GM12874 (cell line): ENCODE measurements around the gene CDK2AP2.

Experiments used
- TF ChIP-seq, protein P1 (sequence below): IDR thresholded peaks from 2 replicates; pipeline ENCODE4 v1.5.1; 2011; ENCODE audit warnings: low read depth, mild to moderate bottlenecking, control low read depth, low read length, moderate library complexity; ENCODE audit not compliant: insufficient read depth

CDK2AP2 gene

DNA sequence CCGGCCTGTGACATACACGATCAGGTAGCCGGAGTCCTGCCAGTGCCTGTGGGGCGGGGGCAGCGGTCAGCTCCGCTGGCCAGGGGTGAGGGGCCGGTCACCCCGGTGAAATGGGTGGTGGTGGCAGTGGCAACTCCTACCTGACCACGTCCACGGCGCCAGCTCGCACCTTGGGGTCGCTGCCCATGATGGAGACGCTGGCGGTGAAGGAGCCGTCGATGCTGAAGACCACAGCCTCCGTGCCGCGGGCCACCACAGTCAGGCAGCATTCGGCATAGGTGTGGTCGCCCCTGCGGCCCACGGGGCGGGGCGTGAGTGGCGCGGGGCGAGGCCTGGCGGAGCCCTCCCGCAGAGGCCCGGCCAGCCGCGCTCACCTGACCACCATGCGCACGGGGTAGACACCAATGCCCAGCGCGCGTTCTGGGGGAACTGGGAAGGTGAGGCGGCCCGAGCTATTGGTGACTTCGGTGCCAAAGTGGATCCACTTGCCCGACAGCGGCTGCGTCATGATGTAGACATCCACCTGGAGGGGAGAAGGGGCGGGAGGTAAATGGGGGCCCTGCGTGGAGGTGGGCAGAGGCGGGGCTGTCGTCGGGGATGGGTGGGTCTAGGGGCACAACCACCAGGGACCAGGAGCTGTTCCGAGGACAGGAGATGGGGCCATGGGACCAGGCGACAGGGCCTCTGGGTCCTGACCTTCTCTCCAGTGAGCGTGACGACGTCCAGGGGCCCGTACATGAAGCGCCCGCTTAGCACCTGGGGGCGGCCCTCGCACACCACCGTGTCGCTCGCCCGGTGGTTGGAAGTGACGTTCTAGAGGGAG lies 14.2 kb downstream of the CDK2AP2 start:
- TF ChIP-seq, protein P1, sequence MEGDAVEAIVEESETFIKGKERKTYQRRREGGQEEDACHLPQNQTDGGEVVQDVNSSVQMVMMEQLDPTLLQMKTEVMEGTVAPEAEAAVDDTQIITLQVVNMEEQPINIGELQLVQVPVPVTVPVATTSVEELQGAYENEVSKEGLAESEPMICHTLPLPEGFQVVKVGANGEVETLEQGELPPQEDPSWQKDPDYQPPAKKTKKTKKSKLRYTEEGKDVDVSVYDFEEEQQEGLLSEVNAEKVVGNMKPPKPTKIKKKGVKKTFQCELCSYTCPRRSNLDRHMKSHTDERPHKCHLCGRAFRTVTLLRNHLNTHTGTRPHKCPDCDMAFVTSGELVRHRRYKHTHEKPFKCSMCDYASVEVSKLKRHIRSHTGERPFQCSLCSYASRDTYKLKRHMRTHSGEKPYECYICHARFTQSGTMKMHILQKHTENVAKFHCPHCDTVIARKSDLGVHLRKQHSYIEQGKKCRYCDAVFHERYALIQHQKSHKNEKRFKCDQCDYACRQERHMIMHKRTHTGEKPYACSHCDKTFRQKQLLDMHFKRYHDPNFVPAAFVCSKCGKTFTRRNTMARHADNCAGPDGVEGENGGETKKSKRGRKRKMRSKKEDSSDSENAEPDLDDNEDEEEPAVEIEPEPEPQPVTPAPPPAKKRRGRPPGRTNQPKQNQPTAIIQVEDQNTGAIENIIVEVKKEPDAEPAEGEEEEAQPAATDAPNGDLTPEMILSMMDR: no peak

DNA sequence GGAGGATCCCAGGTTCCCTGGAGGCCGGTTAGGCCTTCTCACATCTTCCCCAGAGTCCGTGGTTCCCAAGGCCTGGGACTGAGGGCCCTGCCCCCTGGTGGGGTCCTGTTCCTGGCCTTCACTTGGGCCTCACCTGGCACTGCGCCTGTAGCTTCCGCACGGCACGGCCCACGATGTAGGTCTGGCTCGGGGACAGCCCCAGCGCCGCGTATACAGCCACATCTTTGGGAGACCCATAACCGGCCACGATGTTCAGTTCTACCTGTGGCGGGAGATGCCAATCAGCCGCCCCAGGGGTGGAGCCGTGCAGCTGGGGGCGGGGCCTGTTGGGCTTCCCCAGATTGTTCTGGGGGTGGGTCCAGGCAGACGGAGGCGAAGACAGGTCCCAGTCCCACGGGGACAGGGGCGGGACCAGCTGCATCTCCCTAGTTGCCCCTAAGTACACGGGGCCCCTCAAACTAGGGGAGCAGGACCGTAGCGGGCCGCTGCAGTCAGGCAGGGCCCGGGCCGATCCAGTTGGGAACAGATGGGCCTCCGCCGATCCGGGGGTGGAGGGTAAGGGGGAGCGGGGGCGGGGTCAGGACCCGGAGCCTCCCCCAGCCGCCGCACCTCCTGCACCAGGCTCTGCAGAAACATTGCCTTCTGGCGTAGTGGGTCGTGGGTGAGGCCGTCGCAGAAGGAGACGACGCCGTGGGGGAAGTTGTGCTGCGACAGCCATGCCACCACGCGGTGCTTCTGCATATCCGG lies 15.0 kb downstream of the CDK2AP2 start:
- TF ChIP-seq, protein P1: no peak

DNA sequence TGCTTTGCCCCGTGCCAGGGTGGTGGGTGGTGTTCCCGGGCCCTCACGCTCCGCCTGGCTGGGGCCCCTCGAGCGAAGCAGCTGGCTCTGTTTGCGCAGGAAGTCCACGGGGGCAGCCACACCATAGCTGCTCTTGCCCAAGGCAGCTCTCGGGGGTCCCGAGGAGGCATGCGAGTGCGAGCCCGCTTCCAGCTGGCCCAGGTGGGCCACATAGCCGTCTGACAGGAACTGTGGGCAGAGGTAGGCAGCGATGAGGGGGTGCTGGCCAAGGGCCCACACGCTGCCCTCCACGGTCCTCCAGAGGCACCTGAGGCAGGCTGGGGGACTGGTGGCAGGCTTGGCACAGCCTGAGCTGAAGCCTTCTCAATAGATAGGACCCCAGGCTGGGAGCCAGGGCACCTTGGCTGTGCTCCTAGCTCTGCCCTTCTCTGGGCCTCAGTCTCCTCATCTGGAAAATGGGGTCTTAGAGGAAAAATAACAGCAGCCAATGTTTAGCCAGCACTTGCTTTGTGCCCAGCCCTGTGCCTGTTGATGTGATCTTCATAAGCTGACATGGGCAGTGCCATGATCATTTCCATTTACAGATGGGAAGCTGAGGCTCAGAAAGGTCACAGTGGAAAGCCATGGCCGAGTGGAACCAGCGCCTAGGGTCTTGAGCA lies 15.8 kb downstream of the CDK2AP2 start:
- TF ChIP-seq, protein P1: no peak

GRCh38 chr11:67491276-67492068 lies 16.5 kb downstream of the CDK2AP2 start:
- TF ChIP-seq, protein P1: no peak

GRCh38 chr11:67490727-67491065 lies 17.3 kb downstream of the CDK2AP2 start:
- TF ChIP-seq, protein P1: no peak

GRCh38 chr11:67489885-67490726 lies 17.9 kb downstream of the CDK2AP2 start:
- TF ChIP-seq, protein P1: no peak
